ENCODE results near the gene MAPKAPK5. TPM values are rescaled to one million over a fixed set of nuclear protein-coding genes. Genes with fewer than 3 reads are reported as not detected.

The MAPKAPK5 gene
- total RNA-seq, 1 experiment from 2014 or later, result 85.7 TPM

GRCh38 chr12:111818340-111818739, 23.7 kb upstream of the MAPKAPK5 start:
- Histone ChIP-seq H2BK20ac (ENCODE audit: low read depth, low read length, poor library complexity, severe bottlenecking) (no peak overlapping the region), H3K4me2 (ENCODE audit: insufficient read depth, insufficient read length, low read length) (no peak overlapping the region), H3K79me1 (ENCODE audit: insufficient read depth, low read depth, low read length, poor library complexity, severe bottlenecking) (no peaks in the 10 kb centered on the region), H2AK5ac (ENCODE audit: insufficient read length, low read length) (no peak overlapping the region), H3K27me3 (ENCODE audit: insufficient read depth, low read length) (no peaks in the 10 kb centered on the region), H2BK120ac (ENCODE audit: low read depth, low read length, poor library complexity, severe bottlenecking) (no peak overlapping the region), H3T11ph (ENCODE audit: low read length) (no peak overlapping the region), H4K20me1 (ENCODE audit: control insufficient read depth, insufficient read depth, insufficient read length) (no peaks in the 10 kb centered on the region), H2BK12ac (ENCODE audit: insufficient read length, low read depth, low read length) (no peak overlapping the region), H3K23ac (ENCODE audit: insufficient read length, low read depth, low read length) (no peak overlapping the region), H3K27ac (ENCODE audit: insufficient read length, low read depth, low read length) (no peak overlapping the region), H3K79me2 (ENCODE audit: insufficient read depth, low read length) (no peaks in the 10 kb centered on the region), H4K8ac (replicated peaks; ENCODE audit: insufficient read length, low read depth, low read length) (no peak overlapping the region), H3K4me1 (ENCODE audit: insufficient read depth, low read length) (no peaks in the 10 kb centered on the region; the same call in 1 of the 2 replicates), H3K18ac (ENCODE audit: insufficient read length, low read depth, low read length) (no peak overlapping the region), H3K56ac (ENCODE audit: insufficient read length, low read depth, low read length) (no peak overlapping the region), H3K23me2 (ENCODE audit: insufficient read length, low read depth, low read length, poor library complexity, severe bottlenecking) (no peaks in the 10 kb centered on the region), H2BK5ac (ENCODE audit: insufficient read length, low read length) (no peak overlapping the region), H4K5ac (ENCODE audit: insufficient read length, low read depth, low read length) (no peak overlapping the region), H2AFZ (ENCODE audit: low read length) (no peak overlapping the region), H2BK15ac (ENCODE audit: low read depth, low read length) (no peak overlapping the region), H3K9ac (ENCODE audit: extremely low read depth, insufficient read length, low read length) (no peak overlapping the region), H3K4ac (ENCODE audit: low read depth, low read length) (no peak overlapping the region), H4K91ac (ENCODE audit: insufficient read length, low read depth, low read length) (no peak overlapping the region), H3K9me3 (ENCODE audit: control insufficient read depth, low read depth, low read length) (no peaks in the 10 kb centered on the region), H3K14ac (ENCODE audit: insufficient read depth, low read length) (no peak overlapping the region)
- peaks cover 4 to 7% of the 10 kb centered on the region in 2 experiments; a peak in 4 of 5 replicates for H3K9me3 Mint-ChIP-seq
- H3K4me1 Mint-ChIP-seq, result peaks cover 38 to 40% of the 10 kb centered on the region in 2 experiments
- H3K4me3 Mint-ChIP-seq, result no peak overlapping the region
- WGBS (ENCODE audit: extremely low coverage, insufficient read length, low lambda C conversion rate), result no CpG with 5 or more reads among the region's 8 CpGs
- no peak overlapping the region for H3K27ac Mint-ChIP-seq
- no peak for TF ChIP-seq CTCF (conservative IDR thresholded peaks at IDR 0.05)
- no peaks in the 10 kb centered on the region; the same call in 1 of the 2 replicates for H3K27me3 Mint-ChIP-seq (ENCODE audit: low read depth)
- H3K36me3 Mint-ChIP-seq (ENCODE audit: insufficient read depth in 1 of 3, low read depth in 3 of 3), result peaks cover 0 to 2% (median 0%) of the 10 kb centered on the region in 3 experiments; a peak in 2 of 7 replicates
- no peak for DNase-seq

All from H9 (cell line).